ENCODE data around the gene MKNK1.

The MKNK1 gene

GRCh38 chr1:46617108-46617800 lies 13.2 kb upstream of the MKNK1 start:
- POLR2A ChIA-PET: interaction anchor here (1.0 to 8.9 kb wide), 3 partner anchors 13 to 51 kb away, joined by 3 to 77 read pairs (median 4); partner anchors contain the start of genes ATPAF1 and MKNK1
- no peaks in the 10 kb centered on the region for H3K4me1 ChIP-seq (ENCODE audit: control insufficient read depth, insufficient read depth, low read length)
- CTCF ChIA-PET: interaction anchor here (0.7 to 1.1 kb wide), 3 partner anchors 108 to 175 kb away, joined by 4 read pairs; no protein-coding TSS in a partner anchor
- no peak overlapping the region; the same call in 1 of the 2 replicates for H3K4me3 ChIP-seq (ENCODE audit: low read depth, low read length)
- TF ChIP-seq ZNF121 (tag by site-specific recombination; IDR thresholded peaks at IDR 0.05): no peak
- TF ChIP-seq SP7 (tag by site-specific recombination; IDR thresholded peaks at IDR 0.05): no peak
- no peak for TF ChIP-seq ZBTB21 (tag by site-specific recombination; IDR thresholded peaks at IDR 0.05)
- TF ChIP-seq ZBTB48 (tag by site-specific recombination; IDR thresholded peaks at IDR 0.05): peak; percentile 38; the same call in 1 of the 2 replicates
- TF ChIP-seq ZNF155 (tag by site-specific recombination; IDR thresholded peaks at IDR 0.05): no peak
- H3K27ac ChIP-seq (ENCODE audit: extremely low read depth, low read depth, low read length): no peak overlapping the region
- H3K9me3 ChIP-seq (ENCODE audit: control insufficient read depth, insufficient read depth, low read depth, low read length): no peaks in the 10 kb centered on the region
- no peaks in the 10 kb centered on the region for H3K36me3 ChIP-seq (ENCODE audit: control insufficient read depth in 2 of 2, insufficient read depth in 1 of 2, low read length in 2 of 2)

- peak within 1 kb of the TSS; percentile 16; the same call in 1 of the 2 replicates for H3K27ac ChIP-seq (ENCODE audit: extremely low read depth, low read depth, low read length)
- CTCF ChIA-PET: interaction anchor here (0.7 to 1.1 kb wide), 2 partner anchors 108 to 170 kb away, joined by 4 read pairs; no protein-coding TSS in a partner anchor
- TF ChIP-seq ZNF335 (tag by site-specific recombination; conservative IDR thresholded peaks at IDR 0.05) (peak; percentile 87), KLF16 (tag by site-specific recombination; IDR thresholded peaks at IDR 0.05) (peak; percentile 63; the same call in 1 of the 2 replicates), ZFP37 (tag by site-specific recombination; IDR thresholded peaks at IDR 0.05) (no peak), KLF10 (tag by site-specific recombination; IDR thresholded peaks at IDR 0.05) (peak; percentile 20; the same call in 1 of the 2 replicates), ZNF560 (tag by site-specific recombination; IDR thresholded peaks at IDR 0.05; ENCODE audit: borderline replicate concordance) (no peak), ZNF398 (tag by site-specific recombination; IDR thresholded peaks at IDR 0.05) (peak; percentile 25; the same call in 1 of the 2 replicates), REPIN1 (tag by site-specific recombination; IDR thresholded peaks at IDR 0.05; ENCODE audit: low read depth) (no peak), ZNF324 (tag by site-specific recombination; IDR thresholded peaks at IDR 0.05) (no peak), ZNF221 (tag by site-specific recombination; IDR thresholded peaks at IDR 0.05; ENCODE audit: borderline replicate concordance) (no peak), ZNF623 (tag by site-specific recombination; IDR thresholded peaks at IDR 0.05) (no peak), ZNF513 (tag by site-specific recombination; IDR thresholded peaks at IDR 0.05) (no peak), ZNF561 (tag by site-specific recombination; IDR thresholded peaks at IDR 0.05; ENCODE audit: borderline replicate concordance) (0 out of 2 replicates have a peak, but pooled peaks have one; percentile 25), ZNF311 (tag by site-specific recombination; IDR thresholded peaks at IDR 0.05; ENCODE audit: borderline replicate concordance) (no peak), KLF8 (tag by site-specific recombination; IDR thresholded peaks at IDR 0.05) (0 out of 2 replicates have a peak, but pooled peaks have one; percentile 50), SP3 (tag by site-specific recombination; IDR thresholded peaks at IDR 0.05) (peak; percentile 49), GLIS1 (tag by site-specific recombination; IDR thresholded peaks at IDR 0.05) (peak; percentile 29; the same call in 1 of the 2 replicates), ZNF707 (tag by site-specific recombination; IDR thresholded peaks at IDR 0.05) (no peak), GLIS2 (tag by site-specific recombination; IDR thresholded peaks at IDR 0.05) (peak; percentile 47; the same call in 1 of the 2 replicates), ZBTB26 (tag by site-specific recombination; optimal IDR thresholded peaks at IDR 0.05) (peak; percentile 48), ZFHX2 (tag by site-specific recombination; conservative IDR thresholded peaks at IDR 0.05) (peak; percentile 46), PATZ1 (tag by site-specific recombination; IDR thresholded peaks at IDR 0.05) (0 out of 2 replicates have a peak, but pooled peaks have one; percentile 47), ZXDB (tag by site-specific recombination; IDR thresholded peaks at IDR 0.05) (0 out of 2 replicates have a peak, but pooled peaks have one; percentile 57)
Observed at GRCh38 chr1:46616277-46617107, 12.4 kb upstream of the MKNK1 start, which contains the start of gene MOB3C. MOB3C (minus strand) TSS chr1:46616811; CDS start chr1:46613321, 3,490 bp downstream.

More at GRCh38 chr1:46616277-46617107, 12.4 kb upstream of the MKNK1 start, which contains the start of gene MOB3C:
- POLR2A ChIA-PET: interaction anchor here (1.0 to 8.9 kb wide), 3 partner anchors 12 to 51 kb away, joined by 3 to 77 read pairs (median 4); partner anchors contain the start of genes ATPAF1 and MKNK1
- H3K36me3 ChIP-seq (ENCODE audit: control insufficient read depth in 2 of 2, insufficient read depth in 1 of 2, low read length in 2 of 2): no peaks in the 10 kb centered on the region
- H3K4me1 ChIP-seq (ENCODE audit: control insufficient read depth, insufficient read depth, low read length): no peaks in the 10 kb centered on the region
- H3K4me3 ChIP-seq (ENCODE audit: low read depth, low read length): peak within 1 kb of the TSS; percentile 59
- H3K9me3 ChIP-seq (ENCODE audit: control insufficient read depth, insufficient read depth, low read depth, low read length): no peaks in the 10 kb centered on the region

Measured in HEK293 (cell line).